ENCODE measurements around the gene SPDYE4. TPM values are rescaled to one million over a fixed set of nuclear protein-coding genes. Genes with fewer than 3 reads are reported as not detected.
"Not testable (repeated sequence)": the region's sequence is repeated elsewhere in the genome, so short reads cannot be mapped to it uniquely, and the experiment has no call there.

The SPDYE4 gene
- not detected for polyA plus RNA-seq (2013, experiment 1 of 4)
- not detected for polyA plus RNA-seq (2013, experiment 2 of 4)
- polyA plus RNA-seq (2013, experiment 3 of 4) = not detected
- polyA plus RNA-seq (2013, experiment 4 of 4) = not detected

GRCh38 chr17:8758137-8758596 lies at the start of gene SPDYE4:
Gene SPDYE4 (minus strand): TSS chr17:8758546. CDS start chr17:8758382, 164 bp downstream.
- no peaks in the 10 kb centered on the region for H3K36me3 ChIP-seq (ENCODE audit: control insufficient read depth, insufficient read depth, low read length)
- no peaks in the 10 kb centered on the region for H3K9me3 ChIP-seq (ENCODE audit: control insufficient read depth, low read length)
- H3K27ac ChIP-seq (ENCODE audit: insufficient read depth, low read depth, low read length, poor library complexity, severe bottlenecking) = no peak within 1 kb of the TSS
- no peaks in the 10 kb centered on the region for H3K4me1 ChIP-seq (ENCODE audit: control insufficient read depth, insufficient read depth, low read length)
- no peaks in the 10 kb centered on the region for H3K27me3 ChIP-seq (ENCODE audit: control insufficient read depth, insufficient read depth, low read length, poor library complexity, severe bottlenecking)
- H3K4me3 ChIP-seq (ENCODE audit: insufficient read depth, low read depth, low read length) = no peak within 1 kb of the TSS
- WGBS, 2 experiments = 95 to 96% methylated on average over 15 of the region's 15 CpGs

GRCh38 chr17:8806926-8807550 lies 48.7 kb upstream of the SPDYE4 start:
- Histone ChIP-seq H3K36me3 (ENCODE audit: control insufficient read depth, insufficient read depth, low read length) (no peaks in the 10 kb centered on the region), H3K9me3 (ENCODE audit: control insufficient read depth, low read length) (no peaks in the 10 kb centered on the region), H3K27me3 (ENCODE audit: control insufficient read depth, insufficient read depth, low read length, poor library complexity, severe bottlenecking) (no peaks in the 10 kb centered on the region), H3K27ac (ENCODE audit: insufficient read depth, low read depth, low read length, poor library complexity, severe bottlenecking) (no peak overlapping the region), H3K4me3 (ENCODE audit: insufficient read depth, low read depth, low read length) (no peak overlapping the region), H3K4me1 (ENCODE audit: control insufficient read depth, insufficient read depth, low read length) (no peaks in the 10 kb centered on the region)
- WGBS, 2 experiments = 88% methylated on average over 4 of the region's 4 CpGs

GRCh38 chr17:8806253-8806925 lies 48.0 kb upstream of the SPDYE4 start:
- H3K4me3 ChIP-seq (ENCODE audit: insufficient read depth, low read depth, low read length) = no peak overlapping the region
- H3K9me3 ChIP-seq (ENCODE audit: control insufficient read depth, low read length) = no peaks in the 10 kb centered on the region
- no peaks in the 10 kb centered on the region for H3K4me1 ChIP-seq (ENCODE audit: control insufficient read depth, insufficient read depth, low read length)
- no peaks in the 10 kb centered on the region for H3K36me3 ChIP-seq (ENCODE audit: control insufficient read depth, insufficient read depth, low read length)
- H3K27ac ChIP-seq (ENCODE audit: insufficient read depth, low read depth, low read length, poor library complexity, severe bottlenecking) = no peak overlapping the region
- no peaks in the 10 kb centered on the region for H3K27me3 ChIP-seq (ENCODE audit: control insufficient read depth, insufficient read depth, low read length, poor library complexity, severe bottlenecking)
- 93% methylated on average over 3 of the region's 3 CpGs for WGBS, 2 experiments

GRCh38 chr17:8805396-8805795 lies 47.0 kb upstream of the SPDYE4 start:
- 89 to 92% methylated on average over 10 of the region's 10 CpGs for WGBS, 2 experiments
- H3K4me3 ChIP-seq (ENCODE audit: insufficient read depth, low read depth, low read length); H3K9me3 ChIP-seq (ENCODE audit: control insufficient read depth, low read length); H3K27me3 ChIP-seq (ENCODE audit: control insufficient read depth, insufficient read depth, low read length, poor library complexity, severe bottlenecking); H3K4me1 ChIP-seq (ENCODE audit: control insufficient read depth, insufficient read depth, low read length); H3K27ac ChIP-seq (ENCODE audit: insufficient read depth, low read depth, low read length, poor library complexity, severe bottlenecking); H3K36me3 ChIP-seq (ENCODE audit: control insufficient read depth, insufficient read depth, low read length): not testable (repeated sequence)

- Histone ChIP-seq H3K9me3 (ENCODE audit: control insufficient read depth, low read length) (no peaks in the 10 kb centered on the region), H3K4me1 (ENCODE audit: control insufficient read depth, insufficient read depth, low read length) (no peaks in the 10 kb centered on the region), H3K36me3 (ENCODE audit: control insufficient read depth, insufficient read depth, low read length) (no peaks in the 10 kb centered on the region), H3K27me3 (ENCODE audit: control insufficient read depth, insufficient read depth, low read length, poor library complexity, severe bottlenecking) (peaks cover 8% of the 10 kb centered on the region), H3K27ac (ENCODE audit: insufficient read depth, low read depth, low read length, poor library complexity, severe bottlenecking) (no peak overlapping the region), H3K4me3 (ENCODE audit: insufficient read depth, low read depth, low read length) (no peak overlapping the region)
- WGBS, 2 experiments = 84 to 85% methylated on average over 19 of the region's 19 CpGs
Measured at GRCh38 chr17:8803531-8804420, 45.4 kb upstream of the SPDYE4 start.

- no peaks in the 10 kb centered on the region for H3K4me1 ChIP-seq (ENCODE audit: control insufficient read depth, insufficient read depth, low read length)
- H3K27me3 ChIP-seq (ENCODE audit: control insufficient read depth, insufficient read depth, low read length, poor library complexity, severe bottlenecking) = peaks cover 19% of the 10 kb centered on the region
- no peaks in the 10 kb centered on the region for H3K36me3 ChIP-seq (ENCODE audit: control insufficient read depth, insufficient read depth, low read length)
- H3K4me3 ChIP-seq (ENCODE audit: insufficient read depth, low read depth, low read length) = no peak overlapping the region
- WGBS, 2 experiments = 90 to 92% methylated on average over 6 of the region's 6 CpGs
- no peaks in the 10 kb centered on the region for H3K9me3 ChIP-seq (ENCODE audit: control insufficient read depth, low read length)
- H3K27ac ChIP-seq (ENCODE audit: insufficient read depth, low read depth, low read length, poor library complexity, severe bottlenecking) = no peak overlapping the region
Measured at GRCh38 chr17:8801135-8801840, 42.9 kb upstream of the SPDYE4 start.

GRCh38 chr17:8800656-8801055 lies 42.3 kb upstream of the SPDYE4 start:
- H3K27ac ChIP-seq (ENCODE audit: insufficient read depth, low read depth, low read length, poor library complexity, severe bottlenecking) = no peak overlapping the region
- no peaks in the 10 kb centered on the region for H3K9me3 ChIP-seq (ENCODE audit: control insufficient read depth, low read length)
- WGBS, 2 experiments = 92 to 93% methylated on average over 2 of the region's 2 CpGs
- H3K4me1 ChIP-seq (ENCODE audit: control insufficient read depth, insufficient read depth, low read length) = no peaks in the 10 kb centered on the region
- peaks cover 19% of the 10 kb centered on the region for H3K27me3 ChIP-seq (ENCODE audit: control insufficient read depth, insufficient read depth, low read length, poor library complexity, severe bottlenecking)
- H3K36me3 ChIP-seq (ENCODE audit: control insufficient read depth, insufficient read depth, low read length) = no peaks in the 10 kb centered on the region
- no peak overlapping the region for H3K4me3 ChIP-seq (ENCODE audit: insufficient read depth, low read depth, low read length)

- peak overlapping the region; percentile 23 for H3K4me3 ChIP-seq (ENCODE audit: insufficient read depth, low read depth, low read length)
- H3K36me3 ChIP-seq (ENCODE audit: control insufficient read depth, insufficient read depth, low read length) = no peaks in the 10 kb centered on the region
- H3K9me3 ChIP-seq (ENCODE audit: control insufficient read depth, low read length) = no peaks in the 10 kb centered on the region
- no peaks in the 10 kb centered on the region for H3K4me1 ChIP-seq (ENCODE audit: control insufficient read depth, insufficient read depth, low read length)
- no peak overlapping the region for H3K27ac ChIP-seq (ENCODE audit: insufficient read depth, low read depth, low read length, poor library complexity, severe bottlenecking)
- 71 to 72% methylated on average over 15 of the region's 15 CpGs for WGBS, 2 experiments
- H3K27me3 ChIP-seq (ENCODE audit: control insufficient read depth, insufficient read depth, low read length, poor library complexity, severe bottlenecking) = peaks cover 19% of the 10 kb centered on the region
Measured at GRCh38 chr17:8799570-8800212, 41.3 kb upstream of the SPDYE4 start.

- Histone ChIP-seq H3K27me3 (ENCODE audit: control insufficient read depth, insufficient read depth, low read length, poor library complexity, severe bottlenecking) (peaks cover 19% of the 10 kb centered on the region), H3K4me3 (ENCODE audit: insufficient read depth, low read depth, low read length) (peak within 1 kb of the TSS; percentile 23)
Measured at GRCh38 chr17:8798846-8799569, 40.7 kb upstream of the SPDYE4 start, which contains the start of gene MFSD6L. Gene MFSD6L (minus strand): TSS chr17:8799365. CDS start chr17:8799120, 245 bp downstream.

More at GRCh38 chr17:8798846-8799569, 40.7 kb upstream of the SPDYE4 start, which contains the start of gene MFSD6L:
- Histone ChIP-seq H3K4me1 (ENCODE audit: control insufficient read depth, insufficient read depth, low read length) (no peaks in the 10 kb centered on the region), H3K27ac (ENCODE audit: insufficient read depth, low read depth, low read length, poor library complexity, severe bottlenecking) (no peak within 1 kb of the TSS), H3K9me3 (ENCODE audit: control insufficient read depth, low read length) (no peaks in the 10 kb centered on the region), H3K36me3 (ENCODE audit: control insufficient read depth, insufficient read depth, low read length) (no peaks in the 10 kb centered on the region)
- WGBS, 2 experiments = 15 to 17% methylated on average over 62 of the region's 62 CpGs
